SKM-1 treated with dmso at 0.1 percent for 144 hours (cell line): ENCODE measurements around the gene IRF5.

Experiments used
- DNase-seq: peaks from one replicate; lab custom pipeline; 2025; ENCODE audit not compliant: unreplicated experiment; lab: John Stamatoyannopoulos, UW

IRF5 gene, protein sequence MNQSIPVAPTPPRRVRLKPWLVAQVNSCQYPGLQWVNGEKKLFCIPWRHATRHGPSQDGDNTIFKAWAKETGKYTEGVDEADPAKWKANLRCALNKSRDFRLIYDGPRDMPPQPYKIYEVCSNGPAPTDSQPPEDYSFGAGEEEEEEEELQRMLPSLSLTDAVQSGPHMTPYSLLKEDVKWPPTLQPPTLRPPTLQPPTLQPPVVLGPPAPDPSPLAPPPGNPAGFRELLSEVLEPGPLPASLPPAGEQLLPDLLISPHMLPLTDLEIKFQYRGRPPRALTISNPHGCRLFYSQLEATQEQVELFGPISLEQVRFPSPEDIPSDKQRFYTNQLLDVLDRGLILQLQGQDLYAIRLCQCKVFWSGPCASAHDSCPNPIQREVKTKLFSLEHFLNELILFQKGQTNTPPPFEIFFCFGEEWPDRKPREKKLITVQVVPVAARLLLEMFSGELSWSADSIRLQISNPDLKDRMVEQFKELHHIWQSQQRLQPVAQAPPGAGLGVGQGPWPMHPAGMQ

DNA sequence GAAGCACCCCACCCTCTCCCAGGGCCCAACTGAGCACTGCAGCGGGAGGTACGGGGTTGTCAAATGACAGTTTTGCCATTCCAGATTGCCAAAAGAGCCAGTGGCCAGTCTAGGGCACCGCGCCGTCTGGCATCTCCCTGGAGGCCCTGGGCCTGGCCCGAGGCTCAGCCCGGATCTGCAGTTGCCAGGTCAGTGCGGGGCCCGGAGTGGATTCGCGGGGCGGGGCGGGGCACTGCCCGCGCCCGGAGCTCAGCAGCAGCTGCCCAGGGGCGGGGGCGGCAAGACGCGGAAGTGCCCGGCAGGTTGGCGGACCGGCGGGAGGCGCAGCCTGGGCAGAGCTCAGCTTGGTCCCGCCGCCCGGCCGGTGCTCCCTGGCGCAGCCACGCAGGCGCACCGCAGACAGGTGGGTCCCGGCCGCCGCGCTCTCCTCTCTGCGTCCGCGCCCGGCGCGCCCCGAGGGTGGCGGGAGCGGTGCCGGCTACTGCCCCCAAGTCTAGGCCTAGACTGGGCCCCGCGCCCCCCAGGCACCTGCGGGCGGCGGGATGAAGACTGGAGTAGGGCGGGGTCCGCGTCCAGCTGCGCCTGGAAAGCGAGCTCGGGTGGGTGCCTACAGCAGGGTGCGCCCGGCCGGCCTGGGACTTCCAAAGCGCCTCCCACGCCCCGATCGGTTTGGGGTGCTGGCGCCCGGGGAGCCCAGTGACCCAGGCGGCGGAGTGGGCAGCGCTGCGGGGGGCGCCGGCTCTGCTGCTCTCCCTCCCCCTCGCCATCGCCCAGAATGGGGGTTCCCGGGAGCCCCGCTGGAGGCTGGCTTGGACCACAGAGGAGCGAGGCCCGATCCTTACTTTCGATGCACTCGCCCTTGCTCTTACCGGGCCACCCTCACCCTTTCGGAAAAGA is at the start of gene IRF5:
Gene IRF5, plus strand, starts transcription at position 281 of the 897 bp plus-strand sequence. CDS start 4,155 bp downstream, outside the sequence.
- no peak for DNase-seq

DNA sequence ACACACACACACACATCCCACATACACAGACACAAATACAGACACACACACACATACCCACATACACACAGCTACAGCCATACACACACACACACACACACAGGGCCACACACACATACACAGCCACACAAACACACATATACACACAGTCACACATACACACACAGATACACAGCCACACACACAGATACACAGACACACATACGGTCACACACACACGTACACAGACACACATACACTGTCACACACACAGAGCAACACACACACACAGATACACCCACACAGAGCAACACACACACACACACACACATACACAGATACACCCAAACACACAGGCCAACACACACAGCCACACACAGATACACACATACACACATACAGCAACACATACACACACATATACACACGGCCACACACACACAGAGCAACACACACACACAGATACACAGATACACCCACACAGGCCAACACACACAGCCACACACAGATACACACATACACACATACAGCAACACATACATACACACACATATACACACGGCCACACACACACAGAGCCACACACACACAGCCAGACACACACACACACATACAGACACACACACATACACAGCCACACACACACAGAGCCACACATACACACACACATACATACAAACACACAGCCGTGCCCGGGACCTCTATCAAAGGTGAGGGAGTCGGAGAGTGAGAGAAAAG is 49.5 kb upstream of the IRF5 start:
- no peak for DNase-seq

DNA sequence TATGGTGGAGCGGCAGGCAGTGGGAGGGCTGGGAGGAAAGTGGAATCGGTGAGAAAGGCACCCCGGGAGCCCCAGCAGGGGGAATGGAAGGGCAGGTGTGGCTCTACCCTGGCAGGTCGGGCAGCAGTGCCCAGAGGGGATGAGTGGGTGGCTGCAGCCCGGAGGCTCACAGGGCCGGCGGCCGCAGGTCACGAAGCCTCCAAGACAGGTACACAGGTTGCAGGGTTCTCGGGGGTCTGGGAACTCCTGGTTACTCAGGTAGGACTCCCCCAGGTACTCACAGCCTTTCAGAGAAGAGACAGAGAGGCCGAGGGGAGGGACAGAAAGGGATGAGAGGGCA is 49.0 kb upstream of the IRF5 start:
- DNase-seq = no peak

DNA sequence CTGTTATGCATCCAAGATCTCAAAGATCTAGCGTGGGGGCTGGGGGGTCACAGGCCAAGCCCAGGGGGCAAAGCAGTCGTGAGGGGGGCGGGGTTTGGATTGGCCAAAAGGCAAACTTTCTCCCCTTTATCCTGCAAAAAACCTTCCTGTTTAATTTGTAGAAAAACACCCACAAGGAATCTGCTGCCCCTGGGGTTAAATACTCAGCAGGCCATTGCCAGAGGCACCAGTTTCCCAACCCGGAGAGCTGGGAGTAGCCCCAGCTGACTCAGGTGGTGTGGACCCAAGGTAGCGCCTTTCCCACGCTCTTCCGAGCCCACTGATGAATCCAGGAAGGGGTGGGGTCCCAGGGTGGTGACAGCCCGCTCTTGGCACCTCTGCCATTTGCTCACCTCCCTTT is 48.6 kb upstream of the IRF5 start:
- no peak for DNase-seq

DNA sequence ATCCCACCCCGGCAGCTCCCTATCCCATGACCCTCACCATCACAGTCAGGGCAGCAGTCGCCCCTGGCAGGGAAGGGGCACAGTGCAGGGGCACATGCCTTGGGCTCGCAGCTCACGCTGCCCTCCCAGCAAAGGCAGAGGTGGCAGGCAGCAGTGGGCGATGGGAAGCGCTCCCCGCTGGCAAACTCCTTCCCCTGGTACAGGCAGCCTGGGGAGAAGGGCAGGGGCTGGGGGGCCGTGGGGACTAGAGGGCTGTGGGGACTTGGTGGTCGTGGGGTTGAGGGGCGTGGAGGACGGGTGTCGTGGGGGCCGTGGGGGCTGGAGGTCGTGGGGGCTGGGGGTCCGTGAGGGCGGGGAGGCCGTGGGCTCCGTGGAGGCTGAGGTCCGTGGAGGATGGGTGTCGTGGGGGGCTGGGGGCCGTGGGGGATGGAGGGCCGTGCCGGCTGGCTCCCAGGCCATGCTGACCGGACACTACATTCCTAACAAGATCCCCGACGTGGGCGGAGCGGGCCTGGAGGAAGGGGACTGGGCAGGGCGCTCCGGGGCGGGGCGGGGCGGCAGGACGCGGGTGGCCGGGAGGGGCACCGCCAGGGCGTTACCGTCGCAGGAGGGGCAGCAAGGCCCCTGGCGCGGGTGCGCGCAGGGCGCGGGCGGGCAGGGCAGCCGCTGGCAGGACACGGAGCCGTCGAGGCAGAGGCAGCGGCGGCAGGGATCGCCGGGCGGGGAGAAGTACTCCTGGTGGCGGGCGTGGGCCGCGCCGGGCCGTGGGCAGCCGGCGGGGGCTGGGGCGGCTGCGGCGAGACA is 47.2 kb upstream of the IRF5 start:
- DNase-seq = no peak

DNA sequence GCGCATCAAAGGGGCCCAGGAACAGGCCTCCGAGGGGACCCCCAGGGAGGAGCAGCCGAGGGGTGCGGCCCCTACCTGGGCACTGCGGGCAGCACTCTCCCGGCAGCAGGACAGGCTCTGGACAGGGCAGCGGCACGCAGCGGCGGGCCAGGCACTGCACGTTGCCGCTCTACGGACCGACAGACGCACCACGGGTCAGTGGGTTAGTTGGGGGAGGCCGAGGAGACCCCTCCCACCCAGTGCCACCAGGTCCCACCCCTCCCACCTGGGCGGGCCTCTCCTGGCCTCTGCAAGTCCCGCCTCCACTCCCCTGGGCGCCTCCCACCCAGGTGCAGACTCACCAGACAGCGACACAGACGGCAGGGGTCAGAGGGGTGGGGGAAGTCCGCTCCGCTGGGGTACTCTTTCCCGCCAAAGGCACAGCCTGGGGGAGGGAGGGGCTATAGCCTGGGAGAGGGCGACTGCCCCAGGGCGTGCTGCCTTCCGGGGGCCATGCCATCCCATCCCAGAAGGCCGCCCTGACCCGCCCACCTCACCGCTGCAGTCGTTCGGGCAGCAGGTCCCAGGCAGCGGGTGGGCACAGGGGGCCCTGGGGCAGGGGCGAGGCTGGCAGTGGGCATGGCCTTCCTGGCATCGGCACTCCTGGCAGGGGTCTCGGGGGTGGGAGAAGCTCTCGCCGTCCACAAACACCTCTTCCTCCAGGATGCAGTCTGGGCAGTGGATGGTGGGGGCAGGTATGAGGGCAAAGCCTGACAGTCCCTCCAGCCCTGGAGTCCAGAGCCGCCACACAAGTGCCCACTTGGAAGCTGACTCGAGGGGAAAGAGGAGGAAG is 46.4 kb upstream of the IRF5 start:
- DNase-seq = no peak

DNA sequence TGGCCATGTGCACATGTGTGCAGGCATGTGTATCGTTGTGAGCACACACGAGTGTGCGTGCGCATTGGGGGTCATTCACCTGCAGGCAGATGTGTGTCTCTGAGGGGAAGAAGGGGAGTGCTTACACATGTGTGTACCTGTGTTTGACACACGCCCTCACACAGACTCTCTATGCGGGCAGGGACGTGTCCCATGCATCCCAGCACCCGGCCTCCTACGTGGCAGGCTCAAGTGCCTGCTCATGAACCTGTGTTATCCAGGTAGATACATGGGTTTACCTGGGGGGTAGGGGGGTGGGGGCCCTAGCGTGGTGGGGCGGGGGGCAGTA is 45.8 kb upstream of the IRF5 start:
- no peak for DNase-seq

DNA sequence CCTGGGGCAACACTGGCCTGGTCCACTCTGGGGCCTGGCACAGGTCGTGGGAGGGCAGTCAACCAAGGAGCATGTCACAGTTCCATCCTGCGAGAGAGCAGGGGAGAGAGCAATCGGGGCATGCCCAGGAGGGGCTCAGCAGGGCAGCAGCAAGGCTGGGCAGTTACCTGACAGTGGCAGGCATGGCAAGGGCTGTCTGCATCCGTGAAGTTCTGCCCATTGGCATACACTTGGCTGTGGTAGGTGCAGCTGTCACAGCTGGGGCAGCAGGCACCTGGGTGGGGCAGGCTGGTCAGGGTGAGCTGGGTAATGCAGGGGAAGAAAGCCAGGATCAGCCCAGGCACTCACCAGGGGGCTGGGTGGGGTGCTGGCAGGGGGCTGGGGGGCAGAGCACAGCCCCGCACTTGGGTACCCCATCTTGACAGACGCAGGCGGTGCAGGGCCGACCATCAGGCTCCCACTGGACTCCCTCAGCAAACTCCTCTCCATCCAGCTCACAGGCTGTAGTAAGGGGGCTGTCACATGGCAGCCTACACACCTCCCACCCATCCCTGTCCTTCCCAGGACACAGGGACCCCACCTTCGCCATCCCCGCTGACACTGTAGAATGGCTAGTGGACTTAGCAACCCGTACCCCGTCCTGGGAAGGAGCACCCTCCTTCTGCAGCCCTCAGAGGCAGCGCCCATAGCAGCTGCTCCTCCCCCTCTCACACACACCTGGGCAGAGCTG is 45.0 kb upstream of the IRF5 start:
- DNase-seq = no peak

DNA sequence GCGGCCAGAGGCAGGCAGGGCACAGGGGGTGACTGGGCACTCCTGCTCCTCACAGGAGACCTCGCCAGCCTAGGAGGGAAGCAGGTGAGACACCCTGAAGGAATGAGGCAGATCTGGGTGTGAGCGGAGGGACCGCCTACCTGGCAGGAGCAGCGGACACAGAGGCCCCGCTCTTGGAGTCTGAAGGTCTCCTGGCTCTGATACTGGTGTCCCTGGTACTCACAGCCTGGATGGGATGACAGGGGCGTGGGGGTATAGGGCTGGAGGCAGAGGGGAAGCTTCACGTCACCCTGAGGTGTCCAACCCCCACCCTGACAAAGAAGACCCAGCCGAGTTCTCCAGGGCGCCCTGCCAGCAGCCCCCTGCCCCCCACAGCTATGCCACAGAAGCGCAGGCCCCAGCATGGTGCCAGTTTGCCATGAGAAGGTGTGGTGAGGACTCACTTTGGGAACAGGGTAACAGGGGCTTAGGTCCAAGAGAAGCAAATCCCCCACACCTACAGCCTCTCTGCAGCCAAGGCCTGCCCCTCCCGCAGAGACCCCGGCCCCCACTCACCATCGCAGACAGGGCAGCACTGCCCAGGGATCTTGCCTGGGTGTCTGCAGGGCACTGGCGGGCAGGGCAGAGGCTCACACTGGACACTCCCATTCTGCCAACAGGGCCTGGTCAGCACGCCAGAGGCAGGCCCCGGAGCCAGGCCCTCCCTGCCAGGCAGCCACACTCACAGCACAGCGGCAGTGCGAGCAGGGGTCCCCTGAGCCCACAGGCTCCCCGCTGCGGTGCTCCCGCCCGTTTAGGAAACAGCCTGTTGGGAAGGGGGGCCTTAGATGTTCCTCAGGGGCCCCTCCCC is 44.3 kb upstream of the IRF5 start:
- no peak for DNase-seq

DNA sequence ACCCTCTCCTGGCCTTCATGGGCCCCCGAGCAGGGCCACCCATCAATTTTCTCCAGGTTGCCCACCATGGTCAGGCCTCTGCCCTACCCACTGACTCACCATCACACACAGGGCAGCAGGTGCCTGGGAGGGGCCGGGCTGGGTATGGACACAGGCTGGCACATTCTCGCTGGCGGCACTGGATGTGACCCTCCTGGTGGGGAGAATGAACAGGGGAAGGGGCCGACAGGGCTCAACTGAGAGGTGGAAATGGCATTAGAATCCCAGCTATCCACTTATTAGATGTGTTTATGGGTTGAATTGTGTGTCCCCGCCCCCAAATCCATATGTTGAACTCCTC is 43.7 kb upstream of the IRF5 start:
- no peak for DNase-seq

DNA sequence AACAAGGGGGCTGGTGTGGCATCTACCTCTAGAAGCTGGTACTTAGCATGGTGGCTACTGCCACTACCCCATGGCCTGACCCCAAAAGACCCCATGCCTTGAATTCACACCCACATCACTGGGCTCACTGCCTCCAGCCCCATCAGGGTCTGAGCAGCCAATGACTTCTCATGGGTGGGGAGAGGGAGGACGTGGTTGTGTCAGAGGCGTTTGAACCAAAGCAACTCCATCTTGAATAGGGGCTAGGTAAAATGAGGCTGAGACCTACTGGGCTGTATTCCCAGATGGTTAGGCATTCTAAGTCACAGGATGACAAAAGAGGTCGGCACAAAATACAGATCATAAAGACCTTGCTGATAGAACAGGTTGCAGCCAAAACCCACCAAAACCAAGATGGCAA is 42.4 kb upstream of the IRF5 start:
- no peak for DNase-seq

DNA sequence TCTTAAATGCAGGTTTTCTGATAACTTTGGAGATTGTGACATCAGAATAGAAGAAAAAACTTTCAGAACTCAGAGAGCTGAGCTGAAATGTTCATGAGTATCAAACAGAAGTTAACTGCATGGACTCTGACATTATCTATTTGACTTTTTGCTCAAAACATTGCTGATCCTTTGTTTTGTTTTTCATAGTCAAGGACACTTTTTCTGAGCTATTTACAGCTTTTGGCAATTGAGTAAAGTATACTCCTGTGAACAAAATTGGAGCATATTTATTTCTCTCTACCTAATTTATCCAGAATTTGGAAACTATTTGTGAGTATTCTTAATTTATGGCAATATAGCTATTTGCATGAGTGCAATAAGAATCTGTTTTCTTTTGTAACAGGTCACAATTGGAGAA is 38.3 kb upstream of the IRF5 start:
- DNase-seq = no peak

DNA sequence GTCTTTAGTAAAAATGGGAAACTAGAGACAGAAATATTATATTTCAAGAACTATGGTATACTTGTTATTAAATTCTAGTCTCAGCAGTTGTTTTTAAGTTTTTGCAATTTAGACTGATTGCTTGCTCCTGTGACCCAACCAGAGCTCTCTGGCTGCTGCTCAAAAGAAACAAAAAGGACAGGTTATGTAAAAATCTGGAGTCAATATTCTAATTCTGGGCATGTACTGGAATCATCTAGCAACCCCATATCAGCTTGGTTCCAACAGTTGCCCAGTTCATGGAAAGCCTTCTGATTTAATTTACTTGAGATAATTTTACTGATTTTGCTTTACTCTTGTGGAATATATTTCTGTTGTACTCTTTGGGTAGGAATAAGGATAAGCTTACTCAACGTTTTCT is 37.5 kb upstream of the IRF5 start:
- DNase-seq = no peak

DNA sequence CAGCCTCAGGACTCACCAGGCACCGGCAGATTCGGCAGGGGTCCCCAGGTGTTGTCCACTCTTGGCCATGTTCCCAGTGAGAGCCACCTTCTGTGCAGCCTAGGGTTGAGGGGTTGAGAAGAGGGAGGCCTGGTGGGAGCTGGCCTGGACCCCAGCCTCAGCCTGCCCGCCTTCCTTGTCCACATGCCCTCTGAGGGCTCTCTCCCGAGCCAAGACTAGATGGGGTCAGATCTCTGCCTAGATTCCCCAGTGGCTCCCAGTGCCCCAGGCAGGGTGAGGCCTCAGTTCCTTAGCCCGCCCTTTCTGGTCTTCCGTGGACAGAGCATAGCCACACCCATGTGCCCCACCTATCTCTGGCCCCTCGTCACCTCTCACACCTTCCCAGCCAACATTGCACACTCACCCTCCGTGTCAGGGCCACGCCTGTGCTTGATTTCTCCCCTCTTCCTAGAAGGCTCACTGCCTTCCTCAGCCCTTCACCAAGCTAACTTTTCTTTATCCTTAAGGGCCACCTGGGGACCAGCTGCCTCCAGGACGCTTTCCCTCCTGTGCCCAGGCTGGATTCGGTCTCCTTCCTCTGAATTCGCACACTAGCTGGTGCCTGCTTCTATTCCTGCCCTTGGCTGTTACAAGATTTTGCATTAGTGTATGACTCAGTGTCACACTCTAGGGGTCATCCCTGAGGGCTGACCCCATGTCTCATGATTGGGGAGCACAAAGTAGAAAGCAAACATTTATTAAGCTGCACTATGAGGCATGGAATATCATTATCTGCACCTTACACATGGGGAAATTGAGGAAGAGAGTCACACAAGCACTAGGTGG is 34.8 kb upstream of the IRF5 start:
- DNase-seq = no peak

DNA sequence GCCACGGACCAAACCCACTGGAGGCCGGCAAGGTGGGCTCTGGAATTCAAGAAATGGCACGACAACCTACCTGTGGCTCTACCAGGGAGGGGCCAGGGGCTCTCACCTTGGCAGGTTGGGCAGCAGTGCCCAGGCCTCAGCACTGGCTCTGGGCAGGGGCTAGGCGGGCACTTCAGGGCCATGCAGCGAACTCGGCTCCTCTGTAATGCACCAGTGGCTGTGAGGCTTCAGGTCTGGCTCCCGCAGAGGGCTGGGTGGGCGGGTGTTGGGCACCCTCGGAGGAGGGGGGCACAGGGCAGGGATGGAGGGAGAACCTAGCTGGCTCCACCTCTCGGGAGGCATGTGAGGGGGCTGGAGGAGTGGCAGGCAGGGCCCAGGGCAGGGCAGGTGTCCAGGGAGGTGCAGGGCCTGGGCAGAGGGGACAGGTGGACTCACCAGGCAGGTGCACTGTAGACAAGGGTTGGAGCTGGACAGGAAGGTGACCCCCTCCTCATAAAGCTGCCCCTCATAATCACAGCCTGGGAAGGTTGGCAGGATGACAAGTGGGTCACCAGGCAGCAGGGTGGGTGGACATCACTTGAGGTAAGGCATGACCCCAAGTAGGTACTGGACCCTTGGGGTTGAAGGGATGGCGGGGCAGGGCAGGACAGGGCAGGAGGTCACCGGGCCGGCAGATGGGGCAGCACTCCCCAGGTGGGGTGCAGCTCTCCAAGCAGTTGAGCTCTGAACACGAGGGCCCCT is 33.9 kb upstream of the IRF5 start:
- DNase-seq = no peak

DNA sequence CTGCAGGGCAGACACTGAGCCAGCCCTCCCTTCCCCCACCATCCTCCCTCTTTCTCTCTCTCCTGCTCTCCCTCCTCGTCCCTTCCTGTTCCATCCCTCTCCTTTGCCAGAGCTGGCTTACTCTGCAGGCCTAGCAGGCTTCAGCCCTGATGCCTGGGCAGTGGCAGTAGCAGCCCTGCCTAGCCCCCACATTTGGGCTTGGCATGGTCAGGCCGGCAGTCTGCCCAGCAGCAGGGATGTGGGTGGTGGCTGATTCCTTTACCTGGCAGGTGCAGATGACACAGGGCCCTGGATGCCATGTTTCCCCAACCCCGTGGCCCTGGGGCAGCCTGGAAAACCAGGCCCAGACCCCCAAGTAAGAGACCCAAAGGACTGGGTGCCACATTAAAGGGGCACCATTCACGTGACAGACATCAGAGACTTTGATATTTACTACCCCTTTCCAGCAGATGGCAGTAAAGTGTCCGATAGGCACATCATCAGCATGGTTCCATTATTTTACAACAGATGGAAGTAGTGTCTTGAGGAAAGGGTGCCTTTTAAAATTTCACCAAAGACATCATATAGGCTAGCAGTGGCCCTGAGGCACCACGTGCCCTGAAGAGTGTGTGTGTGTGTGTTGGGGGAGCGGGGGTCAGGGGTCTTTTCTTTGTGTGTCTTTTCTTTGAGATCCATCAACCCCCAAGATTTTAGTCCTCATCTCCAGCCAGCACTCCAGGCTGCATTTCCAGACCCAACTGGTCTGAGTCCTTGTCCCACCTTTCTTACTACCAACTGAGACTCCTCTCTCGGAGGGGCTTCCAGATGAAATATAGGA is 33.1 kb upstream of the IRF5 start:
- peak; percentile 53 for DNase-seq
